G401 (cell line): ENCODE measurements around the gene SPO11. TPM values are rescaled to one million over a fixed set of nuclear protein-coding genes. Genes with fewer than 3 reads are reported as not detected.
A peak's percentile ranks its signal among the peaks of the same experiment; 100 is the strongest.

Source experiments
- DNase-seq: peaks from one replicate; pipeline ENCODE4 v3.0.0-alpha.2; 2015; ENCODE audit warnings: low spot score
- in situ Hi-C: cut with HindIII; loops from 2 replicates; pipeline ENCODE4 v1.10.0; 2016; ENCODE audit warnings: low sequenced_read_pairs, mixed read lengths
- total RNA-seq: library from RNA; depleted of rRNA; stranded (reverse); fragments of >200 nt; shearing (Covaris generic); gene quantifications from 2 replicates; pipeline ENCODE4 v1.2.3, GENCODE V29; 2014

Gene SPO11
- total RNA-seq, 1 experiment from 2014 or later: not detected

DNA sequence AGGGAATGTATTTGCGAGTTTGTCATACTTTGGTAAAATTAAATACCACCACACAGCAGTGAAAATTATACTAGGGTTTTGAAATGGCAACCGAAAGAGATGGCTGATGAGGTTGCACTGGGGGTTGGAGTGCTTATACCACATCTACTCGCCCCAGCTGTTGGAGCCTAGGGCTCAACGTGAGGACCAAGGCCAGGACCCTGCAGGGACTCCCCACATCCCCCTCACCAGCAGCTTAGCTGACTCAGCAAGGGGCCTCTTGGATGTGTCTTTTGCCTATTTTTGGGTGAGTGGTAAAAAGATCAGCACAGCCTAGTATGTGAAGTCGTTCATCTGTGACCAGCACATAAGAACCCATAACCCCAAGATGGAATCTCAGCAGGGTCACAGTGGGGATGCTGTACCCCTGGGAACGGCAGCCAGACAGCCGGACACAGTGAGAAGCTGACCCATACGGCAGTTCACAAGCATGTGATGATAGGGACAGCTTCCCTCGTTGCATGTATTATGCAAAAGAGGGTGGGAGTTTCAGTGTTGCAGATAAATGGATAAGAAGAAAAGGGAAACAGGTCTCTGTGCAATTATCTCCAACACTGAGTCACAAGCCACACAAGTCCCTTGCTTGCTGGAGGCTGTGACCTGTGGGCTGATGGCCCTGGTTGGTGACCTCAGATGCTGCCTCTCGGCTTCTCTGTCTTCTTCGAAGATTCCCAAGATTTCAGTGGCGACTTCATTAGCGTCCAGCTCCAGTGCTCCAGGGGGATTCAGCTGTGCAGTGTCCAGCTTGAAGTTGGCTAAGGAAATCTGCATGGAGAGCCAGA, 20.9 kb upstream of the SPO11 start:
- DNase-seq: no peak
- in situ Hi-C loops: no loop called here

DNA sequence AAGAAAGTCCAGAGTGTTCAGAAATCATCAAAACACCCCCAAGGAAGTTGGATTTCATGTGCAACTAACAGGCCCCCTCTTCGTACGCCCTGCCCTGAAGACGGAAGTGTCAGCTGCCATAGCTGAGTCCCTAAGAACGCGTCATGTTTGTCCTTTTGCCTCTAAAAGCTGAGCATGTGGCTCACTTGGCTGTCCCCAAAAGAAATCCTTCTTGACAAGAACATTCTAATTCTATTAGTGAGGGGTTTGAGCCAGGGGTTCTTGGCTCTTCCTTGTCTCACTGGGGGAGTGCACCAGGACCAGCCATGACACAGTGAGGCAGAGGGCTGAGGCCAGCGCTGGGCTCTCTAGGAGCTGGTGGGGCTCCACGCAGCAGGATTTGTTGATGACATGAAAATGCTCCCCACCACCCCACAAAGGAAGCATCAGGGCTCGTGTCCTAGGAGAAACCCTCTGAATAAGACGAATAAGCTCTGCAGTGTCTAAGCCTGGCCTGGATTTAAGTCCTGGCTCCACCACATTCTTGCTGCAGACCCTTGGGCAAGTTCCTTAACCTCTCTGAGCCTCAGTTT, 20.0 kb upstream of the SPO11 start:
- in situ Hi-C loops: no loop called here
- peak; percentile 25 for DNase-seq

DNA sequence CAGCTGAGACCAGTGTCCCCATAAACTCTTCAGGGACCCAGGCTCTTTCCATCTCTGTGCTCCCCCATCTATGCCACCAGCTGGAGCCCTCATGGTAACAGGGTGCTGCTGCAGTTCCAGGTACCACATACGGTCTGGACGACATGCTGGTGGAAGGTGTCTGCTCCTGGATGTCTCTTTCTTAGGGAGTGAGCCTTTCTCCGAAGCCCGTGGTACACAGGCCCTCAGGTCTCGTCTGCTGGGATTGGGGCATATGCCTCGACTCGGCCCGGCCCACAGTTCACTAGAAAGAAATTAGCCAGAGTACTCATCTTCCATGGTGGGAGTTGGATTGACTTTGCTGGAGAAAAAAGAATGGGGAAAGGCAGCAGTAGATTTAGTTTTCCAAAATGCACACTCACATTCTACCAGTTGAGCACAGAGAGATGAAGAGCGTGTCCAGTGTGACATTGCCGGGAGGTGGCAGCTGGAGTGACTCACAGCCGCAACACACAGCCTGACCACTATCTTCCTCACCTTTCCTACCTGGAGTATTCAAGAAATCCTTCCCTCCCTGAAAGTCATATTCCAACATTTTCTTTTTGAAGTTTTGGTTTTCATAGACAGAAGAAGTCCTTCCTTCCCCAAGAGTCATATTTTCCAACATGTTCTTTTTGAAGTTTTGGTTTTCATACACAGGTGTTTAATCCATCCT, 18.6 kb upstream of the SPO11 start:
- in situ Hi-C loops: no loop called here

DNA sequence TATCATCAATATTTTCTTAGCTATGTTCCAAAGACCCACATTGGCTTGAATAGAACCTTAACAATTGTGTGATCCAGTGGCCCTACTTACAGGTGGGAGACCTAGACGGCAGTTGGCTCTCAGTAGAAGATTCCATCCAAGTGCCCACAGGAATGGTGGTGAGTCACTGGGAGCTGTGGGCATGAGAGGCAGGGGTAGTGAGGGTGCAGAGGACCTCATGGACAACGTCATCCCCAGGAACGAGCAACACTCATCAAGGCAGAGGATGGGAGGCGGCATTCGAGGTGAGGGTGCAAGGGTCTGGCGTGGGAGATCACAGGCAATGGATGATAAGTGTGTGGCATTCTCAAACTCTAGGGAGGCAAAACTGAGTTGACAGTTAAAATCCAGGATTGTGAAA, 17.5 kb upstream of the SPO11 start:
- in situ Hi-C loops: no loop called here
- no peak for DNase-seq

More for the DNA sequence above, 18.6 kb upstream of the SPO11 start:
- no peak for DNase-seq

DNA sequence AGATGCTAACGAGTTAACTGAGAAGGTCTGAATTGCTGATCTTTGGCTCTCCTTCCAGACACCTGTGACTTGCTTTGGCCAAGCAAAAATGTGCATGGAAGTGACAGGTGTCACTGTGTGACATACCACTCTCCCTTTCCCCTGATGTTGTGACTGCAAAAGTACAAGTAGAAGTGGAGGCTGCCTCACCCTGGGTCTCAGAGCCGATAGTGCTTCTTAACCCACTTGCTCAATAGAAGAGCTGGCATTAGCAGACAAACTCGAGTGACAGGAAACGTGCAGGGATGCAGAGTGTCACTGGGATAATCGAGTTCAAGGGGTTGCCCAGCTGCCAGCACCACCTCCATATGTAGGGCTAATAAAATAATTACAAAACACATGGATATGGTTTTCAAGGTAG, 16.4 kb upstream of the SPO11 start:
- in situ Hi-C loops: no loop called here
- no peak for DNase-seq

DNA sequence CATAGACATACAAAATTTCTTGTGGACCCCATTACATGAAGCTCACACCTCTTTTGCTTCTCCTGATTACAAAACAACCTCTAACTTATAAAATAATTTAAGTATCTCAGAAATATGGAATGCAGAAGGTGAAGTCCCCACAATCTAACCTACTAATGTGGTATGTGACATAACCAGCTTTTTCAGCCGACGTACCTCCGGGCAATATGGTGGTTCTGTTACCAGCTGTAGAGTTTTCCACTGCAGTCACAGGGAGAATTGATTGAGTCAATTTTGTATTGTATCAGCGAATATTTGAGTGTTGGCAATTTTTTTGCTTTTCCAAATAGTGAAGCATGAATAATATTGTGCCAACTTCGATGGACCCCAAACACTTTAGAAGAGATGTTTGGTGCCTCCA, 15.7 kb upstream of the SPO11 start:
- in situ Hi-C loops: no loop called here

DNA sequence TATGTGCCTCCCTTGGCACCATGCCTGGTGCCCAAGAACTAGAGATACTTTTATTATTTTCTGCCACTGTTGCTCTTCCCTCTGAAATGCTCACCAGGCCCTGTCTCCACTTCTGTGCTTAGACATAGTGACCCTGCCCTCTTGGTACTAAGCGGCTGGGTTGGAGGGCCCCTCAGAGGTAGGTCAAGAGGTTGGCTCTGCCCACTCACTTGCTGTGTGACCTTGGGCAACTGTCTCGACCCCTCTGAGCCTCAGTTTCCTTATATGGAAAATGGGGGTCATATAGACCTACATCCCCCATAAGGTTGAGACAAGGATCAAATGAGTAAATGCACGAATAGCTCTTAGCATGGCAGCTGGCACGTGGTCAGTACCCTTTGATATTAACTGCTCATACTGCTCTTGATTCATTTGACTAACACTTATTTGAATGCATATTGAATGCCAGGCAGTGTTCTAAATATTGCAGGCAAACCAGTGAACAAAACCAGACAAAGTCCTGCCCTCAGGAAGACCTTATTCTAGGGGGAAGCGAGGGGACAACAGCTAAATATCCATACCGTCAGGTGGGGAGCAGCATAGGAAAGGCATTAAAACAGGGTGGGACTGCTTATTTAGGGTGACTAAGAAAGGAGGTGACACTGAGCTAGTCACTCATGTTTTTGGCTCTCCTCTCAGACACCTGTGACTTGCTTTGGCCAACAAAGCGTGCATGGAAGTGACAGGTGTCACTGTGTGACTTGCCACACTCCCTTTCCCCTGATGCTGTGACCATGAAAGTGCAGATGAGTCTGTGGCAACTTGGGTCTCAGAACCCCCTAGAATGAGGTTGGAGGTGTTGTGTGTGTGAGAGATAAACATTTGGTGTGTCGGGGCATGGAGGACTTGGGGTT, 14.3 kb upstream of the SPO11 start:
- DNase-seq: no peak
- in situ Hi-C loops: no loop called here

More for the DNA sequence above, 15.7 kb upstream of the SPO11 start:
- no peak for DNase-seq

DNA sequence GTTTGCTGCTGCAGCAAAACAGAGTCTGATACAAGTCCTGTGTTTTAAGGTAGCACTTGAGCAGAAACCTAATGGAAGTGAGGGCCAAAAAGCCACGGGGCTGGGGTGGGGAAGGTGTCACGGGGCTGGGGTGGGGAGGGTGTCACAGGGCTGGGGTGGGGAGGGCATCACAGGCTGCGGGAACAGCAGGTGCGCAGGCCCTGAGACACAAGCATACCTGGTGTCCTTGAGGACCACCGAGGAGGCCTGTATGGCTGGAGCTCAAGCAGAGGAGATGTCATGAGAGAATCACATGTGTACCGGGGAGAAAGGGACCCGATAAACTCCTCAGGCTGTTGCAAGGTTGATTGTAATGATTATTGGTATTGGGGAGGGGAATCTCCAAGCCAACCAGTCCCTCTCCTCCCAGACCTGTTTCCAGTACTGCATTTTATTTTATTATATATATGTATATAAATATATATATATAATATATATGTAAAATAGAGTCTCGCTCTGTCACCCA, 13.6 kb upstream of the SPO11 start:
- in situ Hi-C loops: no loop called here
- DNase-seq: no peak

DNA sequence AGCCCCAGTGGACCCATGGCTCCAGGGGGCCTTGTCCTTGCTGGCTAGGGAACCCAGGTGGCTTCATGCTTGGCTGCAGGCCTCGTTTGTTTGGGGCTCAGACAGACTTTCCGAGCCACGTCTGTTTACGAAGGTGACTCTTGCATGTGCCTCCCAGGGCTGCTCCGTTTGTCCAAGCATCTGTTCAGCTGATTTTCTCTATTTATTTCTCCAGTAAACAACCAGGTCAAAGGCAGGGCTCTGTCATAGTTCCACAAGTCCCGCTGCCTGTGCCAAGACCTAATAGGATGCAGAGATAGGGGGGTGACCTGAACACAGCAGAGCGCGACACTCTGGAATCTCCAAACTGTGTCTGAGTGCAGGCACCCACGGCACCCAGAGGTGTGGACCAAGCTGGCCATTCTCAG, 12.8 kb upstream of the SPO11 start:
- in situ Hi-C loops: no loop called here

DNA sequence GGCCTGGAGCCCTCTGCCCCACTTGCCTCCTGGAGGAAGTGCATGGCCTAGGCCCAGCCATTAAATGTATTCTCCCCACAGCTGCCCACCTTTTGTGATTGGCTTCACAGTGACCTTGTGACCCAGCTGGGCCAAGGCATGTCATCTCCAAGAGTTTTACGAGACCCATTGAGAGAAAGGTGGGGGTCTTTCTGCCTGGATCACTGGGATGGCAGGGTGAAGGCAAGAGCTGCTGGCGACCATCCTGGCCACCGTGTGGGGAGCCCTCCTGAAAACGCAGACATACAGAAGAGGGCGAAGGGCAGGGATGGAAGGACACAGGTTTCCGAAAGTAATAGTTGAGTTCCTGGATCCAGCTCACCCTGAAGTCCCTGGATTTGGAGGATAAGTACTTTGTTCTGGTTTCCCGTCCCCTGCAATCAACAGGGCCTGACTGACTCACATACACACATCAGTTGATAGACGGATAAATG, 12.3 kb upstream of the SPO11 start:
- DNase-seq: no peak
- in situ Hi-C loops: no loop called here

More for the DNA sequence above, 12.8 kb upstream of the SPO11 start:
- DNase-seq: no peak

DNA sequence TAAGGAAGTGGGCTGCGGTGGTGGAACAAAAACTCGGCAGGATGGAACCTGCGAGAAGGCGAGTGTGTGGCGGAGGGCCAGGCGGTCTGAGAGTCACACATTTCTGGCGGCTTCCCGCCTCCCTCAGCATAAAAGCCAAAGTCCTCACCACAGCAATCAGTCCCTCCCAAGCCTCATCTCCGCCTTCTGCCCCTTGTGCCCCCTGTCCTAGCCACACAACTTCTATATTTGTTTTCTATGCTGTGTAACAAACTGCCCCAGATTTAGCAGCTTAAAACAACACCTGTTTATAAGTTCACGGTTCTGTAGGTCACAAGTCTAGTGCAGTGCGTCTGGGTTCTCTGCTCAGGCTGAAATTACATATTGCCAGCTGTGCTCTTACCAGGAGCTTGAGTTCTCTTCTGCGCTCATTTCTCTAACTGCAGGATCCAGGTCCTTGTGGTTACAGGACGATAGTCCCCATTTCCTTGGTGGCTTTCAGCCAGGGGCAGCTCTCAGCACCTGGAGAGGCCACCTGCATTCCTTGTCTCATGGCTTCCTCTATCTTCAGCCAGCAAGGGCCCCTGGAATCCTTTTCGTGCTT, 11.7 kb upstream of the SPO11 start:
- in situ Hi-C loops: no loop called here
- DNase-seq: no peak

DNA sequence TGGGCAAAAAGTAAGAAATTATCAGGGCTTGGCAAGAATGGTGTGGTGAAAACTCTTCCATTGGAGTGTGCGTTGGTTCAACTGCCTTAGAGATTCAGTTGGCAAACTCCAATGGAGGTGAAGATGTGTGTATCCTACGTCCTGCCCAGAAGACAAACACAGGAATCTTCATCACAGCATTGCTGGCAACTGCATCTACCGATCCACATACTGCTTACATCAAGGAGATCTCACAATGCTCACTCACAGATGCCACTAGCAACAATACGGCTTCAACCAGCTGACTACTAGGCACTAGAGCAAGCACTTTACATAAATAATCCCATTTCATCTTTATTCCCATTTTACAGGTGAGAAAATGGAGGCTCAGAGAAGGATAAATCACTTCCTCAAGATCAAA, 10.0 kb upstream of the SPO11 start:
- in situ Hi-C loops: no loop called here

DNA sequence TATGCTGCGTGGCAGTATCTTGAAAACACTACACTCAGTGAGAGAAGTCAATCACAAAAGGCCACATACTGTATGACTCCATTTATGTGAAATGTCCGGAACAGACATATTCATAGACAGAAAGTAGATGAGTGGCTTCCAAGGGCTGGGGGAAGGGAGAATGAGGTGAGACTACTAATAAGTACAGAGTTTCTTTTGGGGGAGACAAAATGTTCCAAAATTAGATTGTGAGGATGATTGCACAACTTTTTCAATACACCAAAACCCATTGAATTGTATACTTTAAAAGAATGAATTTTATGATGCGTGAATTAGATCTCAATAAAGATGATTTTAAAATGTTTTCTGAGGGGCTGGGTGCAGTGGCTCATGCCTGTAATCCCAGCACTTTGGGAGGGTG, 9.2 kb upstream of the SPO11 start:
- in situ Hi-C loops: no loop called here
- no peak for DNase-seq

More for the DNA sequence above, 10.0 kb upstream of the SPO11 start:
- no peak for DNase-seq

DNA sequence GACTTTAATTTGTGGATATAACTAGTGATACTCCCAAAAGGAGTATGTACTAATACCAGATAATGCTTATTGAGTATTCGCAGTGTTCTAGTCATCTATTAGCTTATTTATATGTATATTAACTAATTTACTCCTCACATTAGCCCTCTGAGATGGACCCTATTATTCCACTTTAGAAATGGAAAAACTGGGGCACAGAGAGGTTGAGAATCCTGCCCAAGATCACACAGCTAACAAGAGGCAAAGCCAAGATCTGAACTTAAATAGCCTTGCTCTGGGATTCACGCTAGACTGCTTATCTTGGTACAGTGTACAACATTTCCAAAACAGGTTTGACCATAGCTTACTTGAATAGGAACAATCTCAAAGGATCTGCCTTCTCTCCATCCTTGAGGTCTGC, 8.5 kb upstream of the SPO11 start:
- DNase-seq: no peak
- in situ Hi-C loops: no loop called here

DNA sequence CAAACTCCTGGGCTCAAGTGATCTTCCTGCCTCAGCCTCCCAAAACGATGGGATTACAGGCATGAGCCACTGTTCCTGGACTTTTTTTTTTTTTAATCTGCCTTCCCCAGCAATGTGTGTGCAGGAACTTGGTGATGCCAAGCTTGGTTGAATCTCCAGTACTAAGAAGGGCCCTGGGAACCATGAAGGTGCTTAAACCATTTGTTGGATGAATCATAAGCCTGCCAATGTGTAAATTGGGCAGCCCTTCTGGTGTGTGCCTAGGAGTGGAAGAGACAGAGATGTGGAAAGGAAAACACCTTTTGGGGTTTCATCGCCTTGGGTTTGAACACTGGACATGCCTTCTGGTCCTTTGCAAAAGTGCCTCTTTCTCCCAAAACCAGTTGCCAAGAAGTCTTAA, 7.1 kb upstream of the SPO11 start:
- in situ Hi-C loops: no loop called here
- no peak for DNase-seq

DNA sequence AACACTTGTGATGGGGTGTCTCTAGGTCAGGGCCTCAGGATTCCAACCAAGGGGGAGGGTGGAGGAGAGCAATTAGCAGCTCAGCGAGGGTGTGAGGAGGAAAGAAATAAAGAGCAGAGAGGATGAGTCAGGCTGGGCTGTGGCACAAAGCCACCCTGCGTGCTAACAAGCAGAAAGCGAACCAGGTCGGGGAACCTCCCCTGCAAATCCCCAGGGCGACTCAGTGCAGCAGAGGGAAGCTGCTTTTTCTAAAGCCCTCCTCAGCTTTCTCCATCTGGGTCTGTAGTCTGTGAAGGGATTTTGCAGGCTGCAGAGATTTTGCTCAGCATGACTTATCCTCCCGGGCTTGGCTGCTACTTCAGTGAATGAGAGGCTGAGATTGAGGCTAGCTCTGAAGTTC, 6.6 kb upstream of the SPO11 start:
- in situ Hi-C loops: no loop called here
- peak; percentile 12 for DNase-seq

DNA sequence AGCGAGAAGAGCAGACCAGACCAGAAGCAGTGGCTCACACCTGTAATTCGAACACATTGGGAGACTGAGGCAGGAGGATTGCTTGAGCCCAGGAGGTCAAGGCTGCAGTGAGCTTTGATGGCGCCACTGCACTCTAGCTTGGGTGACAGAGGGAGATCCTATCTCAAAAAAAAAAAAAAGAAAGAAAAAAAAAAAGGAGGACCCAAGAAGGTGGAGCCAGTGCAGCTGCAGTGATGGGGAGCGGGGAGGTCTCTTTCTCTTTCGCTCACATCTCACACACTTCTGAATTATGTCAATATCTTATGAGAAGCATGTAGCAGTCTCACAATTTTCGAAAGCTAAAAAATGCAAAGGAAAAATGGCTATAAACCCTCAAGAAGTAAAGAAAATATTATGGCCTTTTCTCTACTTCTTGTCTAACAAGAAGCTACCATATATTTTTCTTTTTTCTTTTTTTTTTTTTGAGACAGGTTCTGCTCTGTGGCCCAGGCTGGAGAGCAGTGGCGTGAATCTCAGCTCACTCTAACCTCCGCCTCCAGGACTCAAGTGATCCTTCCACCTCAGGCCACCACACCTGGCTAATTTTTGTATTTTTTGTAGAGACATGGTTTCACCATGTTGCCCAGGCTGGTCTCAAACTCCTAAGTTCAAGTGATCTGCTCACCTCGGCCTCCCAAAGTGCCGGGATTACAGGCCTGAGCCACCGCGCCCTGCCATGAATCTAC, 3.8 kb upstream of the SPO11 start:
- in situ Hi-C loops: no loop called here
- DNase-seq: no peak
